Measurements from ENCODE around the gene RASSF6.

- TF ChIP-seq POLR2A (IDR thresholded peaks at IDR 0.05; ENCODE audit: low read depth, low read length) = no peak
- TF ChIP-seq TAF1 (IDR thresholded peaks at IDR 0.05; ENCODE audit: borderline replicate concordance, low read depth, low read length) = no peak
Measured at GRCh38 chr4:73617256-73617655, 3.0 kb downstream of the RASSF6 start.
